HG02610 (cell line): ENCODE measurements around the gene TBX2.
"Not testable (repeated sequence)": the region's sequence is repeated elsewhere in the genome, so short reads cannot be mapped to it uniquely, and the experiment has no call there.

ENCODE experiments used
- ATAC-seq: cut with Tn5 transposase; IDR thresholded peaks from one replicate; pipeline ENCODE4 v1.9.1; 2021; ENCODE audit warnings: mild to moderate bottlenecking, moderate library complexity; ENCODE audit not compliant: unreplicated experiment

The TBX2 gene

GRCh38 chr17:61426482-61427304 lies 27.1 kb downstream of the TBX2 start:
- ATAC-seq, result no peak

- ATAC-seq, result no peak
Measured at GRCh38 chr17:61427567-61427966, 27.9 kb downstream of the TBX2 start.

- ATAC-seq, result no peak
Measured at GRCh38 chr17:61429274-61429673, 29.6 kb downstream of the TBX2 start.

GRCh38 chr17:61429831-61430230 lies 30.2 kb downstream of the TBX2 start:
- not testable (repeated sequence) for ATAC-seq

GRCh38 chr17:61431594-61432311 lies 32.1 kb downstream of the TBX2 start:
- no peak for ATAC-seq

GRCh38 chr17:61436273-61436672 lies 36.6 kb downstream of the TBX2 start:
- no peak for ATAC-seq

GRCh38 chr17:61436995-61437704 lies 37.5 kb downstream of the TBX2 start:
- no peak for ATAC-seq

GRCh38 chr17:61440697-61441096 lies 41.1 kb downstream of the TBX2 start:
- peak; percentile 92 for ATAC-seq

GRCh38 chr17:61441507-61441906 lies 41.9 kb downstream of the TBX2 start:
- not testable (repeated sequence) for ATAC-seq

GRCh38 chr17:61442136-61442775 lies 42.6 kb downstream of the TBX2 start:
- ATAC-seq, result no peak

- no peak for ATAC-seq
Measured at GRCh38 chr17:61442878-61443474, 43.3 kb downstream of the TBX2 start.

GRCh38 chr17:61443475-61443882 lies 43.8 kb downstream of the TBX2 start:
- ATAC-seq, result no peak

GRCh38 chr17:61444075-61444474 lies 44.4 kb downstream of the TBX2 start:
- no peak for ATAC-seq

GRCh38 chr17:61444831-61445230 lies 45.2 kb downstream of the TBX2 start:
- ATAC-seq, result no peak

- no peak for ATAC-seq
Measured at GRCh38 chr17:61447358-61447757, 47.7 kb downstream of the TBX2 start.

- ATAC-seq, result no peak
Measured at GRCh38 chr17:61448042-61448441, 48.4 kb downstream of the TBX2 start.

GRCh38 chr17:61449140-61449539 lies 49.5 kb downstream of the TBX2 start:
- ATAC-seq, result not testable (repeated sequence)

GRCh38 chr17:61449707-61450640 lies 50.3 kb downstream of the TBX2 start:
- no peak for ATAC-seq
